ENCODE data around the gene MAEL.
A peak's percentile ranks its signal among the peaks of the same experiment; 100 is the strongest.

The MAEL gene

GRCh38 chr1:167056529-167057231, 67.6 kb downstream of the MAEL start:
- no peak for DNase-seq (ENCODE audit: low read depth)

GRCh38 chr1:167057241-167057688, 68.2 kb downstream of the MAEL start:
- no peak for DNase-seq (ENCODE audit: low read depth)

- peak; percentile 57 for DNase-seq (ENCODE audit: low read depth)
These were observed 70.1 kb downstream of the MAEL start for GRCh38 chr1:167059045-167059808.

GRCh38 chr1:167059809-167060107, 70.7 kb downstream of the MAEL start:
- DNase-seq (ENCODE audit: low read depth) = no peak

- DNase-seq (ENCODE audit: low read depth) = no peak
These were observed 71.3 kb downstream of the MAEL start for GRCh38 chr1:167060141-167061072.

GRCh38 chr1:167061073-167061464, 72.0 kb downstream of the MAEL start:
- no peak for DNase-seq (ENCODE audit: low read depth)

GRCh38 chr1:167064621-167065020, 75.5 kb downstream of the MAEL start:
- DNase-seq (ENCODE audit: low read depth) = no peak

- no peak for DNase-seq (ENCODE audit: low read depth)
These were observed 76.4 kb downstream of the MAEL start for GRCh38 chr1:167065471-167065870.

GRCh38 chr1:167066333-167067122, 77.4 kb downstream of the MAEL start:
- peak; percentile 72 for DNase-seq (ENCODE audit: low read depth)

GRCh38 chr1:167067904-167068303, 78.8 kb downstream of the MAEL start:
- no peak for DNase-seq (ENCODE audit: low read depth)

GRCh38 chr1:167068761-167069160, 79.7 kb downstream of the MAEL start:
- no peak for DNase-seq (ENCODE audit: low read depth)

GRCh38 chr1:167071286-167071685, 82.2 kb downstream of the MAEL start:
- DNase-seq (ENCODE audit: low read depth) = no peak
